ENCODE results near the gene APOL2. TPM values are rescaled to one million over a fixed set of nuclear protein-coding genes. Genes with fewer than 3 reads are reported as not detected.
A peak's percentile ranks its signal among the peaks of the same experiment; 100 is the strongest.

Gene APOL2
- total RNA-seq, 2 experiments from 2014 or later, result 11.8 to 12.4 TPM

- Histone ChIP-seq H2AFZ (ENCODE audit: low read length) (peak overlapping the region; percentile 57; the same call in 1 of the 2 replicates), H3K27ac (ENCODE audit: low read depth, low read length, poor library complexity, severe bottlenecking) (no peak overlapping the region), H3K9me2 (ENCODE audit: insufficient read depth, low read length) (no peaks in the 10 kb centered on the region), H3K4me3 (ENCODE audit: low read depth, low read length, poor library complexity, severe bottlenecking) (no peak overlapping the region), H3K4me2 (ENCODE audit: low read length) (peak overlapping the region; percentile 43), H3K4me1 (ENCODE audit: insufficient read depth, low read length, poor library complexity, severe bottlenecking) (peaks cover 12% of the 10 kb centered on the region), H3K79me2 (ENCODE audit: insufficient read depth, low read depth, low read length) (no peaks in the 10 kb centered on the region), H3K36me3 (ENCODE audit: insufficient read depth, low read length) (no peaks in the 10 kb centered on the region), H4K20me1 (ENCODE audit: insufficient read depth, low read length) (no peaks in the 10 kb centered on the region), H3K9me3 (ENCODE audit: low read length) (no peaks in the 10 kb centered on the region)
- DNase-seq (ENCODE audit: low spot score), result peak; percentile 80
- no TSS peak for BruUV-seq (replicated peaks)
- ChIA-PET CTCF (ENCODE audit: unreplicated experiment) (no interaction called here), POLR2A (interaction anchor here (1.0 kb wide), 1 partner anchor 21 kb away, joined by 4 read pairs; no protein-coding TSS in a partner anchor)
- intact Hi-C loops (cut with micrococcal nuclease; ENCODE audit: unreplicated experiment), result loop anchor here (2.0 kb wide), 1 partner anchor 24 kb away; no protein-coding TSS in a partner anchor
- TF ChIP-seq, protein P1, sequence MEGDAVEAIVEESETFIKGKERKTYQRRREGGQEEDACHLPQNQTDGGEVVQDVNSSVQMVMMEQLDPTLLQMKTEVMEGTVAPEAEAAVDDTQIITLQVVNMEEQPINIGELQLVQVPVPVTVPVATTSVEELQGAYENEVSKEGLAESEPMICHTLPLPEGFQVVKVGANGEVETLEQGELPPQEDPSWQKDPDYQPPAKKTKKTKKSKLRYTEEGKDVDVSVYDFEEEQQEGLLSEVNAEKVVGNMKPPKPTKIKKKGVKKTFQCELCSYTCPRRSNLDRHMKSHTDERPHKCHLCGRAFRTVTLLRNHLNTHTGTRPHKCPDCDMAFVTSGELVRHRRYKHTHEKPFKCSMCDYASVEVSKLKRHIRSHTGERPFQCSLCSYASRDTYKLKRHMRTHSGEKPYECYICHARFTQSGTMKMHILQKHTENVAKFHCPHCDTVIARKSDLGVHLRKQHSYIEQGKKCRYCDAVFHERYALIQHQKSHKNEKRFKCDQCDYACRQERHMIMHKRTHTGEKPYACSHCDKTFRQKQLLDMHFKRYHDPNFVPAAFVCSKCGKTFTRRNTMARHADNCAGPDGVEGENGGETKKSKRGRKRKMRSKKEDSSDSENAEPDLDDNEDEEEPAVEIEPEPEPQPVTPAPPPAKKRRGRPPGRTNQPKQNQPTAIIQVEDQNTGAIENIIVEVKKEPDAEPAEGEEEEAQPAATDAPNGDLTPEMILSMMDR (conservative IDR thresholded peaks at IDR 0.05; ENCODE audit: low read length), result no peak
- no peak for TF ChIP-seq EZH2phosphoT487 (IDR thresholded peaks at IDR 0.05; ENCODE audit: borderline replicate concordance, low read depth, low read length)
Observed at GRCh38 chr22:36197065-36197440, 42.3 kb downstream of the APOL2 start.

DNA sequence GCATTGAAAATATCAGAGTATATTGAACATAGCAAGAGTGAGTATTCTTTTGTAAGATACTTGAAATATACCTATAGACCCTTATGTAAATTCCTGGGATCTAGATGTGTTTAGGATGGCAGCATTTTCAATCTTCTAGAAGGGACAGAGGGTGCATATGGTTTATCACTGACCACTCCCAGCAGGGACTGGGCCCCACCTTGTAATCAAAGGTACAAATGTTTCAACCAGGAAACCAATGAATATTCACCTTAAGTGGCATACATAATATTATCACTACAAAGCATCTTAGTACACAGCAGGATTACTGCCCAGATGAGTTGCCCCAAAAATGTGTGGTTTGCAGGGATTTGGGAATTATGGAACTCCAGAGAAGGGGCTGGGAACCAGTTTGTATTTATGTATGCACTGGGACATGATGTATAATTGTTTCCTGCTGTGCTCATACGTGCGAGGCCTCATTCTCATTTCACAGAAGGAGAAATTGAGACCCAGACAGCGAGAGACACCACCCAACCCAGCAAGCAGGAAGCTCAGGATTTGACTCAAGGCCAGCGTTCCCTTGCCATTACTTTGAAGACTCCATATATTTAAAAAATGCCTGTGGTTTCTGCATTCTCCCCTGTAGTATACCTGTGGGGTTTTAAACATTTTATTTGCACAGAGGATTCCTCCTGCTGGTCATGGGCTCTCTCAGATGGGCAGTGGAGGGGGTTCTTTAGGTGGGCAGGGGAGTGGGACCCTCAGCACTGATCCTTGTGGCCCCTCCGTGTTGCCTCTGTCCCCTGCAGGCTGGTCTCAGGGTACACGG, 42.9 kb downstream of the APOL2 start:
- no peak for TF ChIP-seq EZH2phosphoT487 (IDR thresholded peaks at IDR 0.05; ENCODE audit: borderline replicate concordance, low read depth, low read length)
- TF ChIP-seq, protein P1 (conservative IDR thresholded peaks at IDR 0.05; ENCODE audit: low read length), result no peak
- Histone ChIP-seq H3K36me3 (ENCODE audit: insufficient read depth, low read length) (no peaks in the 10 kb centered on the region), H4K20me1 (ENCODE audit: insufficient read depth, low read length) (no peaks in the 10 kb centered on the region), H3K4me3 (ENCODE audit: low read depth, low read length, poor library complexity, severe bottlenecking) (no peak overlapping the region), H3K9me2 (ENCODE audit: insufficient read depth, low read length) (no peaks in the 10 kb centered on the region), H3K79me2 (ENCODE audit: insufficient read depth, low read depth, low read length) (no peaks in the 10 kb centered on the region), H3K4me1 (ENCODE audit: insufficient read depth, low read length, poor library complexity, severe bottlenecking) (peaks cover 12% of the 10 kb centered on the region), H3K9me3 (ENCODE audit: low read length) (no peaks in the 10 kb centered on the region), H3K4me2 (ENCODE audit: low read length) (peak overlapping the region; percentile 43; the same call in 1 of the 2 replicates), H3K27ac (ENCODE audit: low read depth, low read length, poor library complexity, severe bottlenecking) (no peak overlapping the region), H2AFZ (ENCODE audit: low read length) (no peak overlapping the region; the same call in 1 of the 2 replicates)
- ChIA-PET CTCF (ENCODE audit: unreplicated experiment) (no interaction called here), POLR2A (interaction anchor here (1.0 kb wide), 1 partner anchor 21 kb away, joined by 4 read pairs; no protein-coding TSS in a partner anchor)
- intact Hi-C loops (cut with micrococcal nuclease; ENCODE audit: unreplicated experiment), result loop anchor here (2.0 kb wide), 1 partner anchor 24 kb away; no protein-coding TSS in a partner anchor
- no peak for DNase-seq (ENCODE audit: low spot score)
- BruUV-seq (replicated peaks), result no TSS peak

DNA sequence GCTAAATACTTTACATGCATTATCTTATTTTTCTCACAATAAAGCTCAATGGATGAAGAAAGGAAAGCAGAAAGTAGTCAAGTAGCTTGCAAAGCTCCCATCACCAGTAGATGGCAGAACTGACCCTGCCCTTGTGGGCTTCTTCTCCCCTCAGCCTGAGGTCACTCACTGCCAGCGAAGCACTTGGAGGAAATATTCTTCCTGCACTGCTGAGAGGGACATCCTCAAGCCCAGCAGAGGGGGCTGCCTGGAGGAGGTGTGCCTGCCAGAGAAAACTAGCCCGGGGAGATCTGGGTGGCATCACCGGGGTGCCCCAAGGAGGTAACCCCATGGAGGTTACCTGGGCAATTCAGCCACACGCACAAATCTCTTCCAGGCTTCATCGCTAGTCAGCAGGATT, 44.4 kb downstream of the APOL2 start:
- peaks cover 12% of the 10 kb centered on the region for H3K4me1 ChIP-seq (ENCODE audit: insufficient read depth, low read length, poor library complexity, severe bottlenecking)
- H3K9me3 ChIP-seq (ENCODE audit: low read length), result no peaks in the 10 kb centered on the region
- H2AFZ ChIP-seq (ENCODE audit: low read length), result no peak overlapping the region
- H3K9me2 ChIP-seq (ENCODE audit: insufficient read depth, low read length), result no peaks in the 10 kb centered on the region
- BruUV-seq (replicated peaks), result no TSS peak
- POLR2A ChIA-PET, result no interaction called here
- H3K36me3 ChIP-seq (ENCODE audit: insufficient read depth, low read length), result no peaks in the 10 kb centered on the region
- TF ChIP-seq, protein P1 (conservative IDR thresholded peaks at IDR 0.05; ENCODE audit: low read length), result peak; percentile 85
- no peak for TF ChIP-seq EZH2phosphoT487 (IDR thresholded peaks at IDR 0.05; ENCODE audit: borderline replicate concordance, low read depth, low read length)
- H4K20me1 ChIP-seq (ENCODE audit: insufficient read depth, low read length), result no peaks in the 10 kb centered on the region
- no peak overlapping the region for H3K4me2 ChIP-seq (ENCODE audit: low read length)
- peak; percentile 58 for DNase-seq (ENCODE audit: low spot score)
- CTCF ChIA-PET (ENCODE audit: unreplicated experiment), result no interaction called here
- H3K4me3 ChIP-seq (ENCODE audit: low read depth, low read length, poor library complexity, severe bottlenecking), result no peak overlapping the region
- no peak overlapping the region for H3K27ac ChIP-seq (ENCODE audit: low read depth, low read length, poor library complexity, severe bottlenecking)
- H3K79me2 ChIP-seq (ENCODE audit: insufficient read depth, low read depth, low read length), result no peaks in the 10 kb centered on the region
- intact Hi-C loops (cut with micrococcal nuclease; ENCODE audit: unreplicated experiment), result loop anchor here (2.0 kb wide), 1 partner anchor 82 kb away; no protein-coding TSS in a partner anchor
